ENCODE results near the gene RNASE1. TPM values are rescaled to one million over a fixed set of nuclear protein-coding genes. Genes with fewer than 3 reads are reported as not detected.

RNASE1 gene
- total and polyA plus RNA-seq, 11 donors = 127 to 654 (median 242) TPM

DNA sequence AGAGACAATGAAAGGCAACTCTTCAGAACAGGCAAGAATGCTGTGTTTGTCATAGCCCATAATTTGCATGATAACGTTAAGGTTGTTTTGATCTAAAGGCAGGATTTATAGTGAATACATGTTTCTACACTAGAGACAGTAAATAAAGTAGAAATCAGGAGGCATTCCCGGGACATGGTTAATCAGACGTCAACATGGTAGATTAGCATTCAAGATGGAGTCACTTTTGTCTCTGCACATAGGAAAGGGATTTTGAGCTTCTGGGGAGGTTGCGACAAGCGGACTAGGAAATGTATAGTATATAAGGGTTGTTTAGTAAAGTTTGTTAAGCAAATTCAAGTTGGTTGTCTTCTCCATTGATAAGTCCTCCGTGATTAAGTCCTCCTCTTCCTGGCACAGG is 2.8 kb upstream of the RNASE1 start:
- Histone ChIP-seq H3K4me3 (no peak overlapping the region), H3K4me1 (peaks cover 0 to 49% (median 8%) of the 10 kb centered on the region in 12 donors), H3K27me3 (no peaks in the 10 kb centered on the region), H3K27ac (no peak overlapping the region), H3K9me3 (no peaks in the 10 kb centered on the region), H3K36me3 (peaks cover 0 to 4% (median 0%) of the 10 kb centered on the region in 9 donors)
- DNase-seq (no peak), ATAC-seq (no peak)
- TF ChIP-seq, protein P1, sequence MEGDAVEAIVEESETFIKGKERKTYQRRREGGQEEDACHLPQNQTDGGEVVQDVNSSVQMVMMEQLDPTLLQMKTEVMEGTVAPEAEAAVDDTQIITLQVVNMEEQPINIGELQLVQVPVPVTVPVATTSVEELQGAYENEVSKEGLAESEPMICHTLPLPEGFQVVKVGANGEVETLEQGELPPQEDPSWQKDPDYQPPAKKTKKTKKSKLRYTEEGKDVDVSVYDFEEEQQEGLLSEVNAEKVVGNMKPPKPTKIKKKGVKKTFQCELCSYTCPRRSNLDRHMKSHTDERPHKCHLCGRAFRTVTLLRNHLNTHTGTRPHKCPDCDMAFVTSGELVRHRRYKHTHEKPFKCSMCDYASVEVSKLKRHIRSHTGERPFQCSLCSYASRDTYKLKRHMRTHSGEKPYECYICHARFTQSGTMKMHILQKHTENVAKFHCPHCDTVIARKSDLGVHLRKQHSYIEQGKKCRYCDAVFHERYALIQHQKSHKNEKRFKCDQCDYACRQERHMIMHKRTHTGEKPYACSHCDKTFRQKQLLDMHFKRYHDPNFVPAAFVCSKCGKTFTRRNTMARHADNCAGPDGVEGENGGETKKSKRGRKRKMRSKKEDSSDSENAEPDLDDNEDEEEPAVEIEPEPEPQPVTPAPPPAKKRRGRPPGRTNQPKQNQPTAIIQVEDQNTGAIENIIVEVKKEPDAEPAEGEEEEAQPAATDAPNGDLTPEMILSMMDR (IDR thresholded peaks at IDR 0.05) = no peak
- TF ChIP-seq POLR2A (IDR thresholded peaks at IDR 0.05) = no peak
- WGBS, 4 donors = 91 to 97% (median 94%) methylated on average over 6 of the region's 6 CpGs
- intact Hi-C loops (cut with DNase I) = no loop called here

- Histone ChIP-seq H3K36me3 (peaks cover 0 to 4% (median 0%) of the 10 kb centered on the region in 9 donors), H3K9me3 (no peaks in the 10 kb centered on the region), H3K27me3 (no peaks in the 10 kb centered on the region), H3K4me3 (peak overlapping the region in 10 of 12 donors; percentile 31 to 83 (median 61)), H3K4me1 (peaks cover 0 to 60% (median 20%) of the 10 kb centered on the region in 12 donors), H3K27ac (peak overlapping the region in 11 of 12 donors; percentile 64 to 93 (median 85))
- intact Hi-C loops (cut with DNase I) = loop anchor here in 3 of 10 donors (2.0 to 5.0 kb wide), 5 partner anchors 36 to 106 kb away; partner anchors contain the start of gene EDDM3B (in 1 of the 3)
- peak in 1 of 4 donors; percentile 14 for ATAC-seq
- TF ChIP-seq POLR2A (IDR thresholded peaks at IDR 0.05) = no peak
- TF ChIP-seq, protein P1 (IDR thresholded peaks at IDR 0.05) = no peak
- DNase-seq = peak in 2 of 5 donors; percentile 31 to 44
- 44 to 71% (median 52%) methylated on average over 7 of the region's 7 CpGs for WGBS, 4 donors
These were observed 579 bp upstream of the RNASE1 start for GRCh38 chr14:20803223-20803622.

DNA sequence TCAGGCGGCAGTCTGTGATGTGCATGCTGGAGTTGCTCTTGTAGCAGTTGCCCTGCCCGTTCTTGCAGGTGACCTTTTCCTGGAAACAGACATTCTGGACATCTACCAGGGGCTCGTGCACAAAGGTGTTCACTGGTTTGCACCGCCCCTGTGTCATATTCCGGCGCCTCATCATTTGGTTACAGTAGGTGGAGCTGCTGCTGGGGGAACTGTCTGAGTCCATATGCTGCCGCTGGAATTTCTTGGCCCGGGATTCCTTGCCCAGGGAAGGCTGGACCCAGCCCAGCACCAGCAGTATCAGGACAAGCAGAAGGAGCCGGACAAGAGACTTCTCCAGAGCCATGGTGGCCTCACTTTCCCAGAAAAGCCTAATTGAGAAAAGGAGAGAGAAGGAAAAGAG is 918 bp downstream of the RNASE1 start:
- Histone ChIP-seq H3K27ac (peak overlapping the region; percentile 70 to 93 (median 84)), H3K36me3 (peaks cover 0 to 4% (median 0%) of the 10 kb centered on the region in 9 donors), H3K9me3 (no peaks in the 10 kb centered on the region), H3K4me3 (peak overlapping the region; percentile 25 to 83 (median 60)), H3K4me1 (peaks cover 0 to 60% (median 23%) of the 10 kb centered on the region in 12 donors), H3K27me3 (no peaks in the 10 kb centered on the region)
- 10 to 28% (median 15%) methylated on average over 5 to 9 of the region's 9 CpGs for WGBS, 4 donors
- no peak for TF ChIP-seq POLR2A (IDR thresholded peaks at IDR 0.05)
- TF ChIP-seq, protein P1 (IDR thresholded peaks at IDR 0.05) = peak in 4 of 12 donors; percentile 11 to 30 (median 18)
- intact Hi-C loops (cut with DNase I) = loop anchor here in 4 of 10 donors (2.0 to 5.0 kb wide), 6 partner anchors 34 to 104 kb away; partner anchors contain the start of gene EDDM3B (in 1 of the 4)
- ATAC-seq = peak in 3 of 4 donors; percentile 42 to 47 (median 47)
- DNase-seq = peak in 4 of 5 donors; percentile 32 to 69 (median 48)

DNA sequence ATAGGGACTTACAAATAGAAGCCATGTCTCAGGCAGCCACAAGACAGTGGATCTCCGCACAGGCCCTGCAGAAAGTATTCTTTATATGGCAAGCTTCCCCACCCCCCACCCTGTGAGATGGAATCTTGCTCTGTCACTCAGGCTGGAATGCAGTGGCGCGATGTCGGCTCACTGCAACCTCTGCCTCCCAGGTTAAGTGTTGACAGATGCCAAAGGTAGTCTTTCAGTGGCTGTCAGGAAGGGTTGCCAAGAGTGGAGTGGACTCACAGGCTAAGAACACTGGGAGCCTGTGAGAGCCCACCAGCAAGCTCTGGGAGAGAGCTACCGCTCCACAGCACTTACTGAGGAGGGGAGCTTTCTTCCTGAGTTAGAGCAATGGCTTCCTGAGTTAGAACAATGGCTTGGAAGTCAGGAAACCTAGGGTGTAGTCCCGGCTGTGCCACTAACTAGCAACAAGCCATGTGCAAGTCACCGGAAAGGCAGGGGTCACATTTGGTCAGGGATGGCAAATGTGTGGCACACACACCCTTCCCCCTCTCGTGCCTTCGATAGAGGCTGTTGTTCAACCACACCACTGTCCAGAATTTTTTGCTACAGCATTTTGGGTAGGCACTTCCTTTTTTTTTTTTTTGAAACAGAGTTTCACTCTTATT is 2.6 kb downstream of the RNASE1 start:
- intact Hi-C loops (cut with DNase I) = loop anchor here in 4 of 10 donors (2.0 to 5.0 kb wide), 5 partner anchors 33 to 103 kb away; partner anchors contain the start of gene EDDM3B (in 1 of the 4)
- no peaks in the 10 kb centered on the region for H3K27me3 ChIP-seq
- no peak for TF ChIP-seq POLR2A (IDR thresholded peaks at IDR 0.05)
- H3K9me3 ChIP-seq = no peaks in the 10 kb centered on the region
- peak; percentile 56 to 80 (median 66) for ATAC-seq
- peaks cover 0 to 64% (median 23%) of the 10 kb centered on the region in 12 donors for H3K4me1 ChIP-seq
- peak overlapping the region; percentile 62 to 93 (median 84) for H3K27ac ChIP-seq
- H3K4me3 ChIP-seq = peak overlapping the region in 11 of 12 donors; percentile 8 to 83 (median 61)
- peak; percentile 54 to 75 (median 67) for DNase-seq
- peaks cover 0 to 4% (median 0%) of the 10 kb centered on the region in 9 donors for H3K36me3 ChIP-seq
- 9 to 18% (median 12%) methylated on average over 9 of the region's 9 CpGs for WGBS, 4 donors
